Activated CD4-positive, alpha-beta T cell treated with anti-CD3 and anti-CD28 coated beads for 36 hours (primary cell): ENCODE data around the gene TGFA. TPM values are rescaled to one million over a fixed set of nuclear protein-coding genes. Genes with fewer than 3 reads are reported as not detected.

Experiments
- ATAC-seq: fragments of 200-7000 bp; cut with Tn5 transposase; one replicate; pipeline ENCODE4 v1.10.0; 2021; ENCODE audit warnings: mild to moderate bottlenecking, moderate library complexity
- CTCF ChIA-PET: fragments of 350-600 bp; sonication (Branson Sonifier 250); formaldehyde crosslinking; loops from one replicate; lab custom pipeline; 2021; ENCODE audit warnings: antibody characterized with exemption; lab: Charles Lee
- POLR2A ChIA-PET: fragments of 350-600 bp; sonication (Branson Sonifier 250); formaldehyde crosslinking; loops from one replicate; lab custom pipeline; 2021; ENCODE audit warnings: antibody characterized with exemption, inconsistent platforms; lab: Charles Lee
- DNase-seq: peaks from one replicate; pipeline ENCODE4 v3.0.0-alpha.2; 2020
- H3K27ac Mint-ChIP-seq: one replicate; pipeline ENCODE4 v1.8.0; 2021; ENCODE audit warnings: mixed read lengths
- H3K27me3 Mint-ChIP-seq: one replicate; pipeline ENCODE4 v1.8.0; 2021; ENCODE audit warnings: mixed read lengths
- H3K36me3 Mint-ChIP-seq: one replicate; pipeline ENCODE4 v1.8.0; 2021; ENCODE audit warnings: low read depth, mixed read lengths
- H3K4me1 Mint-ChIP-seq: one replicate; pipeline ENCODE4 v1.8.0; 2021; ENCODE audit warnings: mixed read lengths
- H3K4me3 Mint-ChIP-seq: one replicate; pipeline ENCODE4 v1.8.0; 2021; ENCODE audit warnings: mild to moderate bottlenecking, moderate library complexity, mixed read lengths
- H3K9me3 Mint-ChIP-seq: one replicate; pipeline ENCODE4 v1.8.0; 2021; ENCODE audit warnings: low read depth, mixed read lengths
- intact Hi-C, 2 experiments: fragments of 100-400 bp; cut with DNase I in 1 of 2; cut with micrococcal nuclease in 1 of 2; formaldehyde crosslinking; loops; one replicate each; pipeline versions ENCODE4 v1.14.2 to v1.15.1; 2022 to 2024; cut with DNase I, micrococcal nuclease
- total RNA-seq, 2 experiments: library from RNA; stranded (reverse); gene quantifications; one replicate each; pipeline ENCODE4 v1.2.3, GENCODE V29; 2021

The TGFA gene
- total RNA-seq, 2 experiments from 2014 or later, result 0.07 to 0.18 TPM

- DNase-seq (peak; percentile 16), ATAC-seq (no peak)
- intact Hi-C loops, result loop anchor here (2.0 to 10.0 kb wide), 4 partner anchors 95 to 215 kb away; partner anchors contain the start of gene ADD2 (in 1 of the 2)
- Mint-ChIP-seq H3K36me3 (no peaks in the 10 kb centered on the region), H3K9me3 (no peaks in the 10 kb centered on the region), H3K4me3 (peak overlapping the region; percentile 75), H3K27ac (peak overlapping the region; percentile 24), H3K4me1 (peaks cover 24% of the 10 kb centered on the region), H3K27me3 (peaks cover 22% of the 10 kb centered on the region)
- CTCF ChIA-PET, result interaction anchor here (0.5 to 1.8 kb wide), 10 partner anchors 19 to 827 kb away, joined by 3 to 5 read pairs (median 3); no protein-coding TSS in a partner anchor
- POLR2A ChIA-PET, result no interaction called here
These were observed 909 bp downstream of the TGFA start for GRCh38 chr2:70552501-70553333.

DNA sequence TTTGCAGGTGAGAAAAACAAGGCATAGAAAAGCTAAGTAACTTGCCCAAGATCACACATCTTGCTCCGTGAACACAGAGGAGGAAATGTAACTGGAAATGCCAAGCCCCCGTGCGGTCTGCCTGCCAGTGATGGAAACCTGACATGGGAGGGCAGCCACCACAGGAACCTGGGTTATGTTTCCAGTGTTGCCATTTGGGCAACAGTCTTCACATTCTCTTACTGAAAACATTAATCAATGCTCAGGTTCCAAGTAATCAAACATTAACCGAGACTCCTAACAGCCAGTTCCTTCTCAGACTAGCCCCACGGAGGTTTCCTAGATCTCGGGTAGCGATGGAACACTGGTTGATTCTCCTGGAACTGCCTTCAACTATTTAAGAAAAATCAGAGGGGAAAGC, 2.5 kb downstream of the TGFA start:
- ChIA-PET CTCF (interaction anchor here (0.6 to 1.8 kb wide), 6 partner anchors 18 to 210 kb away, joined by 3 to 5 read pairs (median 4); no protein-coding TSS in a partner anchor), POLR2A (no interaction called here)
- Mint-ChIP-seq H3K27me3 (peaks cover 22% of the 10 kb centered on the region), H3K4me1 (peaks cover 24% of the 10 kb centered on the region), H3K9me3 (no peaks in the 10 kb centered on the region), H3K4me3 (no peak overlapping the region), H3K36me3 (no peaks in the 10 kb centered on the region), H3K27ac (no peak overlapping the region)
- intact Hi-C loops, result loop anchor here (5.0 to 10.0 kb wide), 3 partner anchors 96 to 216 kb away; partner anchors contain the start of gene ADD2 (in 1 of the 2)
- ATAC-seq, result no peak
- no peak for DNase-seq

DNA sequence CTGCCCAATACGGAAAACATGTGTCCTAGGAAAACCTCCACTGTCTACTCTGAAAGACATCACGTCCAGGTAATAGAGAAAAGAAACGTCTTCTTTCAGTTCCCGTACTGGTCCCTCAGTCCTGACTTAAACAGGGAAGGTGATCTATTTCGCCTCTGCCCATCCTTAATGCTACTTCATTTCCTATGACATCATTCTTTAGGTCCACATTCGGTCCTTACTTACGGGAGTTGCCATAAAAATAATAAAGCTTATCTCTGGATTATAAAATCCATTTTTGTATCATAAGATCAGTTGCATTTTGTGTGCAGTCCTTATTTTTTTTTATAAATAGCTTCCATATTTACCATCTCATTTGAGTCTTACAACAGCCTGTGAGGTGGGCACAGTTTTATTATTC, 3.7 kb downstream of the TGFA start:
- Mint-ChIP-seq H3K9me3 (no peaks in the 10 kb centered on the region), H3K27ac (no peak overlapping the region), H3K4me3 (no peak overlapping the region), H3K27me3 (peaks cover 22% of the 10 kb centered on the region), H3K4me1 (peaks cover 21% of the 10 kb centered on the region), H3K36me3 (no peaks in the 10 kb centered on the region)
- DNase-seq, result no peak
- intact Hi-C loops, result loop anchor here (5.0 to 10.0 kb wide), 3 partner anchors 97 to 217 kb away; partner anchors contain the start of gene ADD2 (in 1 of the 2)
- ATAC-seq, result no peak
- CTCF ChIA-PET, result interaction anchor here (0.7 to 1.5 kb wide), 2 partner anchors 76 to 185 kb away, joined by 3 read pairs; no protein-coding TSS in a partner anchor
- POLR2A ChIA-PET, result no interaction called here

GRCh38 chr2:70549064-70549710, 4.4 kb downstream of the TGFA start:
- H3K4me1 Mint-ChIP-seq, result peaks cover 15% of the 10 kb centered on the region
- no peak overlapping the region for H3K27ac Mint-ChIP-seq
- H3K9me3 Mint-ChIP-seq, result no peaks in the 10 kb centered on the region
- ChIA-PET CTCF (interaction anchor here (1.0 kb wide), 1 partner anchor 51 kb away, joined by 3 read pairs; no protein-coding TSS in a partner anchor), POLR2A (no interaction called here)
- H3K27me3 Mint-ChIP-seq, result peaks cover 22% of the 10 kb centered on the region
- ATAC-seq, result no peak
- DNase-seq, result no peak
- intact Hi-C loops, result no loop called here
- no peaks in the 10 kb centered on the region for H3K36me3 Mint-ChIP-seq
- no peak overlapping the region for H3K4me3 Mint-ChIP-seq

GRCh38 chr2:70548233-70548632, 5.4 kb downstream of the TGFA start:
- peaks cover 12% of the 10 kb centered on the region for H3K4me1 Mint-ChIP-seq
- intact Hi-C loops, result no loop called here
- no peak for ATAC-seq
- no peaks in the 10 kb centered on the region for H3K9me3 Mint-ChIP-seq
- H3K4me3 Mint-ChIP-seq, result no peak overlapping the region
- no peaks in the 10 kb centered on the region for H3K36me3 Mint-ChIP-seq
- ChIA-PET POLR2A (no interaction called here), CTCF (interaction anchor here (0.8 to 1.0 kb wide), 2 partner anchors 11 to 50 kb away, joined by 3 read pairs; no protein-coding TSS in a partner anchor)
- DNase-seq, result no peak
- H3K27ac Mint-ChIP-seq, result no peak overlapping the region
- peaks cover 20% of the 10 kb centered on the region for H3K27me3 Mint-ChIP-seq

DNA sequence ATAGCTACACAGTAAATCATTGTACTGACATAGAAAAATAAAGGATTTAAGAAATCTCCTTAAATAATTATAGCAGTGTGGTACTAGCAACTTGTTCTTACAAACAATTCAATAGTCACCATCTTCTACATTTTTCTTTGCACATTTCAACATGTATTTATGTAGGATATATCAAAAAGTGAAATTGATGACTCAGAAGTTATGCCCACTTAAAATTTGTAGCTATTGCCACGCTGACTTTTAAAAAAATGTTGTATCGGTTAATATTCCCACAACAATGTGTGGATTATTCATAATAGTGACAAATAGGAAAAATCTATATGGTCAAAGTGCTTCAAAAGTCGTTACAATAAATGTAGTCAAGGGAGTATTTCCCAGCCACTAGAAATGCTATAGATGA, 6.7 kb downstream of the TGFA start:
- H3K4me1 Mint-ChIP-seq, result no peaks in the 10 kb centered on the region
- intact Hi-C loops, result no loop called here
- no peaks in the 10 kb centered on the region for H3K36me3 Mint-ChIP-seq
- no peak overlapping the region for H3K4me3 Mint-ChIP-seq
- no peak overlapping the region for H3K27ac Mint-ChIP-seq
- peaks cover 7% of the 10 kb centered on the region for H3K27me3 Mint-ChIP-seq
- ChIA-PET POLR2A (no interaction called here), CTCF (interaction anchor here (0.8 kb wide), 2 partner anchors 99 to 242 kb away, joined by 3 read pairs; no protein-coding TSS in a partner anchor)
- ATAC-seq (no peak), DNase-seq (no peak)
- no peaks in the 10 kb centered on the region for H3K9me3 Mint-ChIP-seq

DNA sequence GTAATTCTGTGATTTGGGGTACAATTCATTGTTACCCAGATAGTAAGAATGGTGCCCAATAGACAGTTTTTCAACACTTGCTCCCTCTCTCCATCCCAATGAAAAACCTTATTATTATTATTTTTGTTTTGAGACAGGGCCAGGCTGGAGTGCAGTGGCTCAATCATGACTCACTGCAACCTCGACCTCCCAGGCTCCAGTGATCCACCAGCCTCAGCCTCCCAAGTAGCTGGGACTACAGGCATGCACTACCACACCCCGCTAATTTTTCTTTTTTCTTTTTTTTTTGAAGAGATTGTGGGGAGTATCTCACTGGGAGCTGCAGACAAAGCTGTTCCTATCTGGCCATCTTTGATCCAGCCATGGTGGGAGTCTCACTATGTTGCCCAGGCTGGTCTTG, 7.2 kb downstream of the TGFA start:
- Mint-ChIP-seq H3K27ac (no peak overlapping the region), H3K4me1 (peaks cover 2% of the 10 kb centered on the region), H3K4me3 (no peak overlapping the region), H3K27me3 (peaks cover 5% of the 10 kb centered on the region), H3K9me3 (no peaks in the 10 kb centered on the region), H3K36me3 (no peaks in the 10 kb centered on the region)
- DNase-seq, result no peak
- ATAC-seq, result no peak
- intact Hi-C loops, result no loop called here
- ChIA-PET CTCF (interaction anchor here (0.8 kb wide), 1 partner anchor 99 kb away, joined by 3 read pairs; no protein-coding TSS in a partner anchor), POLR2A (no interaction called here)

DNA sequence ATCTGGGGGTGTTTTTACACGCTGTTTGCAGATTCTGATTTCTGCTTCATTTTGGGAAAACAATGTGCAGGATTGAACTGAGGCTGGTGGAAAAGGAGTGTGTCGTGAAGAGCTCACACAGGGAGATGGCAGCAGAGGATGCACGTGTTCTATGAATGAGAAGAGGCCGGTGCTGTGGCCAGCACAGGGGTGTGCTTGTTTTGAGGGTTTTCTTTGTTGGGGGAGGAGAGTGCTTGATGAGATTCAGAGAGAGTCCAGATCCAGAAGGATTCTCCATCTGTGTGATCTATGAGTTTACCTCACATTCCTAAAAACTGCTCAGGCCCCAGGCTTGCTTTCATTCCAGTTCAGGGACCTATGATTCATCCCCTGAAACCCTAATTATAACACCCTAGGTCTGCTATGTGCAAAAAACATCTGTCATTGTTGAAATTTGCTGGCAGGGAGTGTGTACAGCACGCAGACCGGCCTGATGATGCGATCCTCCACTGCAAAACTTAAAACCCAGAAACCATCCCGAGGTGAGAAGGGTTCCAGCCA, 12.1 kb downstream of the TGFA start:
- ChIA-PET POLR2A (no interaction called here), CTCF (interaction anchor here (0.6 to 1.5 kb wide), 2 partner anchors 13 to 98 kb away, joined by 3 to 5 read pairs; no protein-coding TSS in a partner anchor)
- Mint-ChIP-seq H3K27ac (no peak overlapping the region), H3K4me1 (peaks cover 6% of the 10 kb centered on the region), H3K9me3 (peaks cover under 1% of the 10 kb centered on the region), H3K27me3 (no peaks in the 10 kb centered on the region), H3K36me3 (no peaks in the 10 kb centered on the region), H3K4me3 (no peak overlapping the region)
- no peak for DNase-seq
- ATAC-seq, result peak; percentile 74
- intact Hi-C loops, result no loop called here

GRCh38 chr2:70537840-70538239, 15.8 kb downstream of the TGFA start:
- no peak for ATAC-seq
- Mint-ChIP-seq H3K36me3 (peaks cover 2% of the 10 kb centered on the region), H3K4me3 (no peak overlapping the region), H3K9me3 (peaks cover 7% of the 10 kb centered on the region), H3K4me1 (peaks cover 6% of the 10 kb centered on the region), H3K27ac (no peak overlapping the region), H3K27me3 (no peaks in the 10 kb centered on the region)
- CTCF ChIA-PET, result interaction anchor here (1.0 kb wide), 1 partner anchor 234 kb away, joined by 3 read pairs; no protein-coding TSS in a partner anchor
- intact Hi-C loops, result no loop called here
- POLR2A ChIA-PET, result interaction anchor here (0.6 kb wide), 1 partner anchor 199 kb away, joined by 3 read pairs; no protein-coding TSS in a partner anchor
- no peak for DNase-seq

- ATAC-seq (peak; percentile 42), DNase-seq (no peak)
- Mint-ChIP-seq H3K9me3 (peaks cover 7% of the 10 kb centered on the region), H3K4me1 (peaks cover 7% of the 10 kb centered on the region), H3K36me3 (peaks cover 2% of the 10 kb centered on the region), H3K27me3 (no peaks in the 10 kb centered on the region), H3K4me3 (no peak overlapping the region), H3K27ac (no peak overlapping the region)
- ChIA-PET POLR2A (no interaction called here), CTCF (interaction anchor here (0.7 kb wide), 1 partner anchor 111 kb away, joined by 3 read pairs; no protein-coding TSS in a partner anchor)
- intact Hi-C loops, result no loop called here
These were observed 17.0 kb downstream of the TGFA start for GRCh38 chr2:70536517-70537055.

DNA sequence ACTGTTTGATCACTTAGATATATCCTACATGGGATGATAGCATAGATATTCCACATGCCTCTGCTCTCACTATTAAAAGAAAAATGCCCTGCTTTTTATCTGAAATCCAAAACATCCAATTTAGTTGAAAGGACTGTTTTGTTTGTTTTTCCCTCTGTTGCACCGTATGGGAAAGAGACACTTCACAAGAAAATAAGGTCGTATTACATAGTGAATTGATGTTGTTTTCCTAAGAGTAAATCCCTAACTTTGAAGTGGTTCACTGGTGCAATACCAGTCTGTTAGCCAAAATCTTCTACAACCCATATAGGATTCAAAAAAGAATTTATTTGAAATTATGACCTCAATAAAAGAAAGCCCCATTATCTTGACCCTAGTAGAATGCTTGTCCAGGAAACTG, 18.1 kb downstream of the TGFA start:
- intact Hi-C loops, result no loop called here
- H3K36me3 Mint-ChIP-seq, result peaks cover 2% of the 10 kb centered on the region
- ATAC-seq (no peak), DNase-seq (no peak)
- H3K27ac Mint-ChIP-seq, result no peak overlapping the region
- no peak overlapping the region for H3K4me3 Mint-ChIP-seq
- no peaks in the 10 kb centered on the region for H3K27me3 Mint-ChIP-seq
- peaks cover 6% of the 10 kb centered on the region for H3K4me1 Mint-ChIP-seq
- POLR2A ChIA-PET, result no interaction called here
- CTCF ChIA-PET, result interaction anchor here (0.5 kb wide), 1 partner anchor 22 kb away, joined by 3 read pairs; no protein-coding TSS in a partner anchor
- peaks cover 7% of the 10 kb centered on the region for H3K9me3 Mint-ChIP-seq
